Measurements from ENCODE around the gene PLK1.

Gene PLK1

DNA sequence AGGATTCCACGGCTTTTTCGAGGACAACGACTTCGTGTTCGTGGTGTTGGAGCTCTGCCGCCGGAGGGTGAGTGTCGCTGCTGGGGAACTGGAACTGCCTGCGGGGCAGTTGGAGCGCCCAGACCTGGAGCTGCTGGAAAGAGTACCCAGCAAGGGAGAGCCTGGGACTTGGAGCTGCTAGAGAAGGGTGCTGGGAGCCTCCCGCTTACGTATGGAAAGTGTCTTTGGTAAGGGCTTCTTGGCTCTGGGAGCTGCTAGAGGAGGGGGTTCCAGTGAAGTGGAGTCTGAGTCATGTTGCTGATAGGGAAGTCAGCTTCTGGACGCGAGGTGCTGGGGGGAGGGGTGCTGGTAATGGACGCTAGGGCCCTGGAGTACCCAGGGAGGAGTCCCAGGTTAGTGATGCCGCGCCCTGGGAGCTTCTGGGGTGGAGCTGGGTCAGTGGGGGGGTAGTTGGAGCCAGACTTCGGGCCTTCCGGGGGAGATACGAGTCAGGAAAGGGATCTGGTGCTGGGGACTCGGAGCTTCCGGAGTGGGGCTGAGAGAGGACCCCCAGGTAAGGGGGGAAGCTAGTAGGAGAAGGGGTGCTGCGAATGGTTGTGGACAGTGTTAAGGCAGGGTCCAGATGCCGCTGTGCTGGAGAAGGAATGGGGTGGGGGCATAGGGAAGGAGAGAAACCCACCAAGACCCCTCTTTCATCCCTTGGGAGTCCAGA is 741 bp downstream of the PLK1 start:
- no peak for FAIRE-seq
- peak; percentile 52 for DNase-seq (ENCODE audit: low spot score)

DNA sequence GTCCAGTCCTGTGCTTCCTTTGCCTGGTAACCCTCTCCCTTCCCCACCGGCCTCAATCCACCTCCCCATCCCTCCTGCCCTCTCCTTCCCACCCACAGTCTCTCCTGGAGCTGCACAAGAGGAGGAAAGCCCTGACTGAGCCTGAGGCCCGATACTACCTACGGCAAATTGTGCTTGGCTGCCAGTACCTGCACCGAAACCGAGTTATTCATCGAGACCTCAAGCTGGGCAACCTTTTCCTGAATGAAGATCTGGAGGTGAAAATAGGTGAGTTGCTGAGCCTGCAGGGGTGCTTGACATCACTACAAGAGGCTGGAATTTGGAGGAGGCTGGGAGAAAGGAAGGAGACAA is 1.3 kb downstream of the PLK1 start:
- FAIRE-seq: no peak

GRCh38 chr16:23682181-23682580 is 3.5 kb downstream of the PLK1 start:
- FAIRE-seq (no peak), DNase-seq (ENCODE audit: low spot score) (no peak)

More for the DNA sequence above, 1.3 kb downstream of the PLK1 start:
- DNase-seq (ENCODE audit: low spot score): no peak

DNA sequence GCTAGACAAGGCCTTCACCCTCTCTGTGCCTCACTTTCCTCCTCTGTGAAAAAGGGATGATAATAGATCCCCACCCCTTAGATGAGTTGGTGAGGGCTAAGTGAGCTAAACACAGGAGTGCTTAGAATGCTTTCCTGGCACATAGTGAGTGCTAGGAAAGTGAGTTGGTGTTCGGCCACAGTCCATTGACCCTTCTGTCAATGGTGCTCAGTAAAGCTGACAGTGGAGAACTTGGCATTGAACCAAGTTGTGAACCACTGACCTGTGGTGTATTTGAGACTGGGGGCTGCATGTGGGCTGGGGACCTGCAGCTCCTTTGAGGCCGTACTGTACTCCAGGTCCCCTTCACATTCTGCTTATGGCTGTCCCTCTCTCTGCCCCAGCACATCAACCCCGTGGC is 4.8 kb downstream of the PLK1 start:
- FAIRE-seq: no peak
- no peak for DNase-seq (ENCODE audit: low spot score)

GRCh38 chr16:23687034-23687808 is 8.5 kb downstream of the PLK1 start:
- FAIRE-seq: no peak

DNA sequence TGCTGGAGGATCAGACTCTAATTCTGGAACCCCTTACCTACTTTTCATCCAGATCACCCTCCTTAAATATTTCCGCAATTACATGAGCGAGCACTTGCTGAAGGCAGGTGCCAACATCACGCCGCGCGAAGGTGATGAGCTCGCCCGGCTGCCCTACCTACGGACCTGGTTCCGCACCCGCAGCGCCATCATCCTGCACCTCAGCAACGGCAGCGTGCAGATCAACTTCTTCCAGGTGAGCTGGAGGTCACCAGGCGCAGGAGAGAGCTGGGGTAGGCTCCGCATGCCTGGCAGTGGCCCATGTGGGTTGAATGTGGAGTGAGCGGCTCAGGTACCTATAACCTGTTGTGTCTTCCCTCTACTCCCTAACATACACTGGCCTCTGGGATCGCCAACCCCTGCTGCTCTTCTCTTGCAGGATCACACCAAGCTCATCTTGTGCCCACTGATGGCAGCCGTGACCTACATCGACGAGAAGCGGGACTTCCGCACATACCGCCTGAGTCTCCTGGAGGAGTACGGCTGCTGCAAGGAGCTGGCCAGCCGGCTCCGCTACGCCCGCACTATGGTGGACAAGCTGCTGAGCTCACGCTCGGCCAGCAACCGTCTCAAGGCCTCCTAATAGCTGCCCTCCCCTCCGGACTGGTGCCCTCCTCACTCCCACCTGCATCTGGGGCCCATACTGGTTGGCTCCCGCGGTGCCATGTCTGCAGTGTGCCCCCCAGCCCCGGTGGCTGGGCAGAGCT is 10.9 kb downstream of the PLK1 start:
- DNase-seq (ENCODE audit: low spot score) (no peak), FAIRE-seq (no peak)

More at GRCh38 chr16:23687034-23687808, 8.5 kb downstream of the PLK1 start:
- DNase-seq (ENCODE audit: low spot score): no peak

GRCh38 chr16:23690771-23691482 is 12.2 kb downstream of the PLK1 start:
- DNase-seq (ENCODE audit: low spot score) (no peak), FAIRE-seq (no peak)

GRCh38 chr16:23691483-23692189 is 12.9 kb downstream of the PLK1 start:
- DNase-seq (ENCODE audit: low spot score): peak; percentile 77
- FAIRE-seq: peak; percentile 65

DNA sequence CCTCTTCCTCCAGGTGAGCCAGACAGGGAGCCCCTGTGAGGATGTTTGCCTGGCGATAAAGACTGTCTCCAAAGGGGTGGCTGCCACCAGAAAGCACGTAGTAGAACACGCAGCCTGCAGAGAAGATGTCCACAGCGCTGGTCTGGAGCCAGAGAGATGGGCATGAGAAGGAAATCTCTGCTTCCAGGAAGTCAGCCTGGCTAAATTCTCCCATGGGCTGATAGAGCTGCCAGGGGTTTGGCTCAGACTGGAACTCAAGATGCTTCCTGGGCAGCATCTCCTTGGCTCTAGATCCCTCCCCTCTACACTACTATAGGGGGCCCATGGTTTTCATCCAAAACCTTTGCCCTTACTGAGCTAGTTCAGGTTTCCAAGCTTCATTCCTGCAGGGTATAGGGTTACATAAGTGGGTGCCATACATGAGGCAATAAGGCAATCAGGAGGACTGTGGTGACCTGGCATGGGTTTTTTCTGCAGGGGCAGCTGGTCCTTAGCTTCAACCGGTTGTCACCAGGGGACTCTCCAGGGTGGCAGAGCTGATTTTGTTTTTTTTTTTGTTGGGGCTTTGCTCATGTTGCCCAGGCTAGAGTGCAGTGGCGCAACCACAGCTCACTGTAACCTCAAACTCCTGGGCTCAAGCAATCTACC is 13.6 kb downstream of the PLK1 start:
- FAIRE-seq (no peak), DNase-seq (ENCODE audit: low spot score) (no peak)

GRCh38 chr16:23694265-23694643 is 15.6 kb downstream of the PLK1 start:
- FAIRE-seq (no peak), DNase-seq (ENCODE audit: low spot score) (no peak)

- DNase-seq (ENCODE audit: low spot score) (no peak), FAIRE-seq (no peak)
Observed at GRCh38 chr16:23694644-23695373, 16.1 kb downstream of the PLK1 start.

GRCh38 chr16:23695756-23696155 is 17.1 kb downstream of the PLK1 start:
- DNase-seq (ENCODE audit: low spot score) (no peak), FAIRE-seq (no peak)

DNA sequence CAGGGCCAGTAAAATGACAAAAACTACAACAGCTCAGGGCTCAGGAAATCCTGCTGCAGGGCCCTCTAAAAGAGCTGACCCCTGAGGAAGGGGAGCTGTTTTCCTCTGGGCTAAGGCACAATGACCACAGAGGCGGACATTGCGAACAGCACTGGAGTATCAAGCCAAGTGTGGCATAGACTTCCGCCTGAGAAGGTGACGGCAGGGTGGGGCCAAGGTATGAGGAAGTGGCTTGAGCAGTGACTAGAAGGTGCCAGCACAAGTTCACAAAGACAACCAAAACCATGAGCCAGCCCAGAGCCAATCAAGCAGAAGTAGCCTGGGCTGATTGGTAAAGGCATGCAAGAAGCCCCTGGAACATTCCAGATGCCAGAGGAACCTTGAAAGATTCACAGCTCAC is 20.4 kb downstream of the PLK1 start:
- FAIRE-seq: no peak
- no peak for DNase-seq (ENCODE audit: low spot score)

DNA sequence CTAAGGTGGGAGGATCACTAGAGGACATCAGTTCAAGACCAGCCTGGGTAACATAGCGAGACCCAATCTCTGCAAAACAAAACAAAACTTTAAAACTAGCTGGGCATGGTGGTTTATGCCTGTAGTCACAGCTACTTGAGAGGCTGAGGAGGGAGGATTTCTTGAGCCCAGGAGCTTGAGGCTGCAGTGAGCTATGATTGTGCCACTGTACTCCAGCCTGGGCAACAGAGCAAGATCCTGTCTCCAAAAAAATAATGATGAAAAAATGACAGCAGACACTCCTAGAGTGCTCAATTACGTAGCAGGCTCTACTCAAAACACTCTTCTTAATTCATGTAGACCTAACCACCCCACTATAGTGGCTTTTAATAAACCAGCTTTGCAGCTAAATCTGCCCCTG is 21.4 kb downstream of the PLK1 start:
- DNase-seq (ENCODE audit: low spot score): no peak
- FAIRE-seq: no peak

GRCh38 chr16:23700509-23700908 is 21.8 kb downstream of the PLK1 start:
- FAIRE-seq: no peak
- no peak for DNase-seq (ENCODE audit: low spot score)

DNA sequence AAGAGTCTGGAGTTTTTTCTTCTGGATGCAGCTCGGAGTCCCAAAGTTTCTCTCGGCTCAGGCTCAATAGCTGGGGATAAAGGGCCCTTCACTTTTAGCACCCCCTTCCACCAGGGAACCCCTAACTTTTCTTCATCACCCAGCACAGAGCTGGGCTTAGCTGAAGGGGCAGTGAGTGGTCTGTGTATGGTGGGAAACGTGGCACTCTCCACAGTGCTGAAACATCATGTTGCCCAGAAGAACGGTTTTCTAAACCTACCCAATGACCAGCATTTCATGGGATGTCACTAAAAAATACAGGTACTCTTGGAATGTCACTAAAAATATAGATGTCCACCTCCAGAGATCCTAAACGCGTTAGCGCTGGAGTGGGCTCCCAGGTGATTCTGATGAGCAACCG is 22.4 kb downstream of the PLK1 start:
- no peak for FAIRE-seq

GRCh38 chr16:23702951-23703350 is 24.3 kb downstream of the PLK1 start:
- DNase-seq (ENCODE audit: low spot score) (no peak), FAIRE-seq (no peak)

More for the DNA sequence above, 22.4 kb downstream of the PLK1 start:
- no peak for DNase-seq (ENCODE audit: low spot score)

DNA sequence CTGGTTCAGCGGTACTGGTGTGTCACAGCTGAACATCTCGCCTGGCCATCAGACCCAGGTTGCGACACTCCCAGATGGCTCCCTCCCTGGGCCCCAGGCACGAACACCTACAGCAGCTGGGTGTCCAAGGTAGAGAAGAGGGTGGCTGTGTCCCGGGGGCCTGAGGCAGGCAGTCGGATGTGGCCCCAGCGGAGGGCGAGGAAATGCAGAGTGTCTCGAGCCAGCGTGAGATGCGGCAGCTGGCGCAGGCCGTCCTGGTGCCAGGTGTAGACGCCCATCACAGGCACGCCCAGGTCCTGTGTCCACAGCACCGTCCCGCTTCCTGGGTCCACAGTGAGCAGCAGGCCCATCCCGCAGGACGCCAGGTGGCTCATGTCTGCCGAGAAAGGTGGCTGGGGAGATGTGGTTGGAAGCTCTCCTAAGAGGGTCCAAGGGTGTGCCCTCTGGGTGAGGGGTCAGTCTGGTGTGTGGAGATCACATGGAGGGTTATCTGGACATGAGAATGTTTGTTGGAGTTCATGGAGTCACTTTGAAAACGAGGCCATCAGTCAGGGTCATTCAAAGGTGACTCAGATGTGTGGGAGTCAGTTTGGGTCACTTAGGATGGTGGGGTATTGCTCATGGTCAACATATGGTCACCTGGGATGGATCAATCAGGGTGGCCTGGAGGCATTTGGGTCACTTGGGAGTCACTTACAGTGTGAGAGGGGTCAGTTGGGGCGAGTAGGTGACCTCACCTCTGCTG is 26.3 kb downstream of the PLK1 start:
- FAIRE-seq: no peak
- DNase-seq (ENCODE audit: low spot score): no peak

DNA sequence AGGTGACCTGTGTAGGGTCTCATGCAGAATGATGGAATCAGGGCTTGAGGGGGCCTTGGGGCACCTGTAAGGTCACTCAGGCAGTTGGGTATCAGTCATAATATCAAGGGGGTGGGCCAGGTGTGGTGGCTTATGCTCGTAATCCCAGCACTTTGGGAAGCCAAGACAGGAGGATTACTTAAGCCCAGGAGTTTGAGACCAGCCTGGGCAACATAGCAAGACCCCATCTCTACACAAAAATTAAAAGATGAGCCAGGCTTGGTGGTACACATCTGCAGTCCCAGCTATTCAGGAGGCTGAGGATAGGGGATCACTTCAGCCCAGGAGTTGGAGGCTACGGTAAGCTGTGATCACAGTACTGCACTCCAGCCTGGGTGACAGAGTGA is 26.8 kb downstream of the PLK1 start:
- no peak for FAIRE-seq

More for the DNA sequence above, 26.8 kb downstream of the PLK1 start:
- no peak for DNase-seq (ENCODE audit: low spot score)

All from RCC 7860 (cell line).